GM12878 (cell line): ENCODE measurements around the gene ARMH1.
A peak's percentile ranks its signal among the peaks of the same experiment; 100 is the strongest.

ENCODE experiments used
- CHD1 ChIP-seq: IDR thresholded peaks from 2 replicates; pipeline ENCODE4 v1.6.1; 2012; ENCODE audit warnings: low read depth, low read length, improper control_type of control experiment
- EP300 ChIP-seq, 2 experiments: fragments of 150-350 bp in 1 of 2; IDR thresholded peaks; 2 replicates each; pipeline ENCODE4 v1.6.1; 2011 to 2012; ENCODE audit warnings: low read depth in 2 of 2, low read length in 2 of 2, borderline replicate concordance in 1 of 2, improper control_type of control experiment in 1 of 2, inconsistent platforms in 1 of 2; ENCODE audit not compliant: control insufficient read depth in 1 of 2
- JUND ChIP-seq: IDR thresholded peaks from 2 replicates; pipeline ENCODE4 v1.6.1; 2012; ENCODE audit warnings: low read depth, mild to moderate bottlenecking, low read length, improper control_type of control experiment, moderate library complexity
- RAD21 ChIP-seq: IDR thresholded peaks from 2 replicates; pipeline ENCODE4 v1.6.1; 2011; ENCODE audit warnings: mild to moderate bottlenecking, low read depth, low read length, moderate library complexity; ENCODE audit not compliant: insufficient read depth
- TF ChIP-seq, protein P1 (sequence below): IDR thresholded peaks from 2 replicates; pipeline ENCODE4 v1.6.1; 2012; ENCODE audit warnings: mild to moderate bottlenecking, low read depth, low read length
- TF ChIP-seq, protein P2 (sequence below): fragments of 450-650 bp; IDR thresholded peaks from 2 replicates; pipeline ENCODE4 v1.6.1; 2017; ENCODE audit warnings: borderline replicate concordance
- TF ChIP-seq, protein P3 (sequence below), 3 experiments: IDR thresholded peaks in 2 of 3; conservative IDR thresholded peaks in 1 of 3; 2 replicates each; pipeline ENCODE4 v1.5.1; 2011; ENCODE audit warnings: low read depth in 3 of 3, low read length in 3 of 3, mild to moderate bottlenecking in 3 of 3, control low read depth in 2 of 3, moderate library complexity in 2 of 3, inconsistent platforms in 1 of 3, mixed read lengths in 1 of 3; ENCODE audit not compliant: control insufficient read depth in 2 of 3, insufficient read depth in 1 of 3; ENCODE audit errors: extremely low read depth in 1 of 3

DNA sequence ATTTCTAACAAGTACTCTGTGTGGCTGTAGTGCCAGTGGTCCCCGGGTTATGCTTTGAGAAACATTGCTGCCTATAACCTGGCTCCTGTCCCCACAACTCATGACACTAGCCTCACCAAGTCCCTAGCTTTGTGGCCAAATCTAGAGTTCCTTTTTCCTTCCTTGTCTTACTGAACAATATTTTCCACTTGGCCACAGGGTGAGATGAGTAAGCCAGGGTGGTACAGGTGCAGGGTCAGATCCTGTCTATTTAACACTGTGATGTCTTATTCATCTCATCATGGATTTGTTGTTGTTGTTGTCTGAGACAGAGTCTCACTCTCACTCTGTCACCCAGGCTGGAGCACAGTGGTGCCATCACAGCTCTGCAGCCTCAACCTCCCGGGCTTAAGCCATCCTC, 18.6 kb downstream of the ARMH1 start:
- no peak for TF ChIP-seq RAD21
- TF ChIP-seq, protein P1, sequence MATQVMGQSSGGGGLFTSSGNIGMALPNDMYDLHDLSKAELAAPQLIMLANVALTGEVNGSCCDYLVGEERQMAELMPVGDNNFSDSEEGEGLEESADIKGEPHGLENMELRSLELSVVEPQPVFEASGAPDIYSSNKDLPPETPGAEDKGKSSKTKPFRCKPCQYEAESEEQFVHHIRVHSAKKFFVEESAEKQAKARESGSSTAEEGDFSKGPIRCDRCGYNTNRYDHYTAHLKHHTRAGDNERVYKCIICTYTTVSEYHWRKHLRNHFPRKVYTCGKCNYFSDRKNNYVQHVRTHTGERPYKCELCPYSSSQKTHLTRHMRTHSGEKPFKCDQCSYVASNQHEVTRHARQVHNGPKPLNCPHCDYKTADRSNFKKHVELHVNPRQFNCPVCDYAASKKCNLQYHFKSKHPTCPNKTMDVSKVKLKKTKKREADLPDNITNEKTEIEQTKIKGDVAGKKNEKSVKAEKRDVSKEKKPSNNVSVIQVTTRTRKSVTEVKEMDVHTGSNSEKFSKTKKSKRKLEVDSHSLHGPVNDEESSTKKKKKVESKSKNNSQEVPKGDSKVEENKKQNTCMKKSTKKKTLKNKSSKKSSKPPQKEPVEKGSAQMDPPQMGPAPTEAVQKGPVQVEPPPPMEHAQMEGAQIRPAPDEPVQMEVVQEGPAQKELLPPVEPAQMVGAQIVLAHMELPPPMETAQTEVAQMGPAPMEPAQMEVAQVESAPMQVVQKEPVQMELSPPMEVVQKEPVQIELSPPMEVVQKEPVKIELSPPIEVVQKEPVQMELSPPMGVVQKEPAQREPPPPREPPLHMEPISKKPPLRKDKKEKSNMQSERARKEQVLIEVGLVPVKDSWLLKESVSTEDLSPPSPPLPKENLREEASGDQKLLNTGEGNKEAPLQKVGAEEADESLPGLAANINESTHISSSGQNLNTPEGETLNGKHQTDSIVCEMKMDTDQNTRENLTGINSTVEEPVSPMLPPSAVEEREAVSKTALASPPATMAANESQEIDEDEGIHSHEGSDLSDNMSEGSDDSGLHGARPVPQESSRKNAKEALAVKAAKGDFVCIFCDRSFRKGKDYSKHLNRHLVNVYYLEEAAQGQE: no peak
- no peak for TF ChIP-seq JUND
- TF ChIP-seq EP300 (IDR thresholded peaks at IDR 0.05; ENCODE audit: borderline replicate concordance in 1 of 2, control insufficient read depth in 1 of 2, low read depth in 2 of 2, low read length in 2 of 2): peak in 1 of 2 experiments; percentile 20; a peak in 1 of 4 replicates
- TF ChIP-seq, protein P2, sequence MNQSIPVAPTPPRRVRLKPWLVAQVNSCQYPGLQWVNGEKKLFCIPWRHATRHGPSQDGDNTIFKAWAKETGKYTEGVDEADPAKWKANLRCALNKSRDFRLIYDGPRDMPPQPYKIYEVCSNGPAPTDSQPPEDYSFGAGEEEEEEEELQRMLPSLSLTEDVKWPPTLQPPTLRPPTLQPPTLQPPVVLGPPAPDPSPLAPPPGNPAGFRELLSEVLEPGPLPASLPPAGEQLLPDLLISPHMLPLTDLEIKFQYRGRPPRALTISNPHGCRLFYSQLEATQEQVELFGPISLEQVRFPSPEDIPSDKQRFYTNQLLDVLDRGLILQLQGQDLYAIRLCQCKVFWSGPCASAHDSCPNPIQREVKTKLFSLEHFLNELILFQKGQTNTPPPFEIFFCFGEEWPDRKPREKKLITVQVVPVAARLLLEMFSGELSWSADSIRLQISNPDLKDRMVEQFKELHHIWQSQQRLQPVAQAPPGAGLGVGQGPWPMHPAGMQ: no peak
- TF ChIP-seq, protein P3, sequence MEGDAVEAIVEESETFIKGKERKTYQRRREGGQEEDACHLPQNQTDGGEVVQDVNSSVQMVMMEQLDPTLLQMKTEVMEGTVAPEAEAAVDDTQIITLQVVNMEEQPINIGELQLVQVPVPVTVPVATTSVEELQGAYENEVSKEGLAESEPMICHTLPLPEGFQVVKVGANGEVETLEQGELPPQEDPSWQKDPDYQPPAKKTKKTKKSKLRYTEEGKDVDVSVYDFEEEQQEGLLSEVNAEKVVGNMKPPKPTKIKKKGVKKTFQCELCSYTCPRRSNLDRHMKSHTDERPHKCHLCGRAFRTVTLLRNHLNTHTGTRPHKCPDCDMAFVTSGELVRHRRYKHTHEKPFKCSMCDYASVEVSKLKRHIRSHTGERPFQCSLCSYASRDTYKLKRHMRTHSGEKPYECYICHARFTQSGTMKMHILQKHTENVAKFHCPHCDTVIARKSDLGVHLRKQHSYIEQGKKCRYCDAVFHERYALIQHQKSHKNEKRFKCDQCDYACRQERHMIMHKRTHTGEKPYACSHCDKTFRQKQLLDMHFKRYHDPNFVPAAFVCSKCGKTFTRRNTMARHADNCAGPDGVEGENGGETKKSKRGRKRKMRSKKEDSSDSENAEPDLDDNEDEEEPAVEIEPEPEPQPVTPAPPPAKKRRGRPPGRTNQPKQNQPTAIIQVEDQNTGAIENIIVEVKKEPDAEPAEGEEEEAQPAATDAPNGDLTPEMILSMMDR (IDR thresholded peaks at IDR 0.05 in 2 of 3, conservative IDR thresholded peaks at IDR 0.05 in 1 of 3; ENCODE audit: control insufficient read depth in 2 of 3, extremely low read depth in 1 of 3, insufficient read depth in 1 of 3, low read depth in 3 of 3, low read length in 3 of 3): no peak
- no peak for TF ChIP-seq CHD1
